SKM-1 treated with dmso at 0.1 percent for 144 hours (cell line): ENCODE data around the gene DDX56.
"Not testable (repeated sequence)": the region's sequence is repeated elsewhere in the genome, so short reads cannot be mapped to it uniquely, and the experiment has no call there.

Experiments
- DNase-seq: peaks from one replicate; lab custom pipeline; 2025; ENCODE audit not compliant: unreplicated experiment; lab: John Stamatoyannopoulos, UW

DDX56 gene

DNA sequence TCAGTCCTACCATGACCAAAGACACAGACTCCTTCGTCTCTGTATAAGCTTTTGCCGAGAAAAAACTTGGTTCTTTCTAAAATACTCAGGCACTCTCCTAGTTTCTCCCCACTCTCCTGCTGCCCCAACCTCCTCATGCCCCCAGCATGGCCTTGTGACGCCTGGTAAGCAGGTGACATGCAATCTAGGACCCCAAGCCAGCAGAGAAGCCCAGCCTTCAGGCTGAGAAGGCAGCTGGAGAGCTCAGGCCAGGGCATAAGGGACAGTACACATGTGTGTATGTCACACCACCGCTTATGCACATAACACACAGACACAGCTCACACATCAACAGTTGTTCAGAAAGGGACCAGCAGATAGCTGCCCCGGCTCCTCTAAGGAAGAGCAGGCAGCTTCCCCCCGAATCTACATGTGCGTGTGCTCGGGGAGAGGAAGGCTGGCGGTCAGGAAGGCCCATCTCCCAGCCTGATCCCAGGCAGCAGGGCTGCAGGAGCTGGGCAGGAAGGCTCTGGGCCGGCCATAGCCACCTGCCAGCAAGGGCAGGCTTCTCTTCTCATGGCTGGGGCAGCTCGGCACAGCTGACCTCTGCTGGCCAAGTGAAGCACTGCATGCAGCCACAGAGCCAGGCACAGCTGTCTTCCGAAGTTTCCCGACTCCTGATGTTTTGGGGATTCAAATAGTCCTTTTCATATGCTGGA lies 8.5 kb downstream of the DDX56 start:
- peak; percentile 35 for DNase-seq

GRCh38 chr7:44564606-44565005 lies 9.1 kb downstream of the DDX56 start:
- DNase-seq = no peak

GRCh38 chr7:44563171-44563679 lies 10.5 kb downstream of the DDX56 start:
- DNase-seq = no peak

- DNase-seq = not testable (repeated sequence)
Observed at GRCh38 chr7:44562622-44562962, 11.1 kb downstream of the DDX56 start.

DNA sequence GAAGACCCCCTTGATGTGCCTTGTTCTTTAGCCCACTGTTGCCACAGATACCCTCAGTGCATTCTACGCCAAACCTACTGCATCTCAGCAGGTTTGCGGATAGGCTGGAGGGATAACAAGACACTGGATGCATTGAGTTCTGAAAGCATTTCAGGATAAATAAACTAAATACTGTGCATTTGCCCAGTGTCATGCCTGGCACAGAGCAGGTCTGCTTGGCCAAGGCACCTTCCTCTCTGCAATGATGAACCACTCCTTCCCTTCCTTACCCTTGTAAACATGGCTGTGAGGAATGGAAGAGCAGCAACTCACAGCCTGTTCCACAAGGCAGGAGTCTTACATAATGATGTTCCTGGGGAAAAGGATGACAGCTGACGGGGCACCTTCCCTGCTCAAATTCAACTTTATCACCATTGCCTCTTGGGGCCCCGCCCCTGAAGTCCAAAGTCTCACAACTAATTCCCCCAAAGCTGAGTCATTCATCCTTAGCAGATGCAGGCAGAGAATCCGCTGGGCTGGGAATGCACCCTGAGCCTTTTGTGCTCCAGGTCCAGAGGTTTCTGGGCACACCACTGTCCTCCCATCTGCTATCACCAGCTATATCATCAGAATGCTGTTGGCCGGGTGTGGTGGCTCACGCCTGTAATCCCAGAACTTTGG lies 11.6 kb downstream of the DDX56 start:
- no peak for DNase-seq

DNA sequence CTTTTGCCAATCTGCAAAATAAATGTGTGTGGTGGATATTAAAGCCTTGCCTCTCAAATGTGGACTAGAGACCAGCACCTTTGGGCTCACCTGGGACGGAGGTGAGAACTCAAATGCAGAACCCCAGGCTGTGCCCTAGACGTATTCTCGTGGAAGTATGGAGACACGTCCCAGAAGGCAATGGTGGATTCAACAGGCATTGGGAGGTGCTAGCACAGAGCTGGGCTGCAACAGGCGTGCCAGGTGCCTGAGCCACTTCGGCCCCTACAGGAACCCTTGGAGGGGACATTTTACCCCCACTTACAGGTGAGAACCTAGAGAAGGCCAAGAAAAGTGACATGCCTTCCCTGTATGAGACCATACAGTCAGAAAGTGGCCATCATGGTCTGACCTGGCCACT lies 12.2 kb downstream of the DDX56 start:
- DNase-seq = no peak

DNA sequence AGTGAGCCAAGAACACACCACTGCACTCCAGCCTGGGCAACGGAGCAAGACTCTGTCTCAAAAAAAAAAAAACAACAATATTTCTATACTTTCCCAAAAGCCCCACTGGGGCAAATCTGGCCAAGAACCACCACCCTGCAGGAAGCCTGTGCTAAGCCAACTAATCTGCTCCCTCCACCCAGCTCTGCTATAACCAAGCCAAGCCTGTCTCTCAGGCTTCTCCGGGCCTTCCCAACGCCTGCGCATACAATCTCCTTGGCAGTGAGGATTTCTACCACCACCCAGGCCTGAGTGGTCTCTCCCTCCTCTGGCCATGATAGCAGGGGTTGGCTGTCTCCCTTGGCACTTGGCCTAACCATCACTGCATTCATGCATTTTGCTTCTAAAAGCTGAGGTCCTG lies 14.2 kb downstream of the DDX56 start:
- DNase-seq = no peak

DNA sequence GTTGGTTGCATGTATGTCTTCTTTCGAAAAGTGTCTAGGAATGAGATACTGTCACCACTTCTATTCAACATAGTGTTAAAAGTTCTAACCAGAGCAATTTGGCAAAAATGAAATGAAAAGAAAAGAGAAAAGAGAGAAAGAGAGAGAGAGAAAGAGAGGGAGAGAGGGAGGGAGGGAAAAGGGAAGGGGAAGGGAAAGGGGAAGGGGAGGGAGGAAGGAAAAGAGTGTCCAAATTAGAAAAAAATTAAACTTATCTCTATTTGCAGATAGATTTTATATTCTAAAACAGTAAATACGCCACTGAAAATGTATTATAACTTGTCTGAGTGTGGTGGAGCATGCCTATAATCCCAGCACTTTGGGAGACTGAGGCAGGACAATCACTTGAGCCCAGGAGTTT lies 16.2 kb downstream of the DDX56 start:
- no peak for DNase-seq

DNA sequence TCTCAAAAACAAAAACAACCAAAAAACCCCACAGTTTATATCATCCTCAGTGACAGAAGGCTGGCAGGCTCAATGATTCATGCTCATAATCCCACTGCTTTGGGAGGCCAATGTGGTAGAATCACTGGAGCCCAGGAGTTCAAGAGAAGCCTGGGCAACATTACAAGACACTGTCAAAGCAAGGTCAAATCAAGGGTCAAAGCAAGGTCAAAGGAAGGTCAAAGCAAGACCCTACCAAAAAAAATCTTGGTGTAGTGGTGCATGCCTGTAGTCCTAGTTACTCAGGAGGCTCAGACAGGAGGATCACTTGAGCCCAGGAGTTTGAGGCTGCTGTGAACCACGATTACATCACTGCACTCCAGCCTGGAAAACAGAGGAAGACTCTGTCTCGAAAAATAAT lies 18.4 kb downstream of the DDX56 start:
- no peak for DNase-seq

GRCh38 chr7:44552473-44553005 lies 21.2 kb downstream of the DDX56 start:
- not testable (repeated sequence) for DNase-seq

DNA sequence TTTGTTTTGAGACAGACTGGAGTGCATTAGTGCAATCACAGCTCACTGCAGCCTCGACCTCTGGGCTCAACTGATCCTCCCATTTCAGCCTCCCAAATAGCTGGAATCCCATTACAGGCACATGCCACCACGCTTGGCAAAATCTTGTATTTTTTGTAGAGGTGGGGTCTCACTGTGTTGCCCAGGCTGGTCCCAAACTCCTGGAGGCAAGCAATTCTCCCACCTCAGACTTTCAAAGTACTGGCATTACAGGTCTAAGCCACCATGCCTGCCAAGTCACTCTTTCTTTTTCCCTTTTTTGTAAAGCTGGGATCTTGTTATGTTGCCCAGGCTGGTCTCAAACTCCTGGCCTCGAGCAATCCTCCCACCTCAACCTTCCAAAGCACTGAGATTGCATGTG lies 24.3 kb downstream of the DDX56 start:
- DNase-seq = no peak

DNA sequence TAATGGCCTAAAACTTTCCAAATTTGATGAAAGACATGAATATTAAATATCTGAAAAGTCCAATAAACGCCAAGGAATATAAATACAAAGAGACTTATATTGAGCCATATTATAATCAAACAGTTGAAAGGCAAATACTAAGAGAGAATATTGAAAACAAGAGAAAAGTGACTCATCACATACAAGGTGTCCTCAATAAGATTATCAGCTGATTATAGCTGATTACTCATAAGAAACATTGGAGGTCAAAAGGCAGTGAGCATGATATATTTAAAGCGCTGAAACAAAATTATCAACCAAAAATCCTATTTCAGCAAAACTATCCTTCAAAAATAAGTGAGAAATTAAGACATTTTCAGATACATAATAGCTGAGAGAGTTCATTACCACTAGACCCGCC lies 24.8 kb downstream of the DDX56 start:
- DNase-seq = no peak

DNA sequence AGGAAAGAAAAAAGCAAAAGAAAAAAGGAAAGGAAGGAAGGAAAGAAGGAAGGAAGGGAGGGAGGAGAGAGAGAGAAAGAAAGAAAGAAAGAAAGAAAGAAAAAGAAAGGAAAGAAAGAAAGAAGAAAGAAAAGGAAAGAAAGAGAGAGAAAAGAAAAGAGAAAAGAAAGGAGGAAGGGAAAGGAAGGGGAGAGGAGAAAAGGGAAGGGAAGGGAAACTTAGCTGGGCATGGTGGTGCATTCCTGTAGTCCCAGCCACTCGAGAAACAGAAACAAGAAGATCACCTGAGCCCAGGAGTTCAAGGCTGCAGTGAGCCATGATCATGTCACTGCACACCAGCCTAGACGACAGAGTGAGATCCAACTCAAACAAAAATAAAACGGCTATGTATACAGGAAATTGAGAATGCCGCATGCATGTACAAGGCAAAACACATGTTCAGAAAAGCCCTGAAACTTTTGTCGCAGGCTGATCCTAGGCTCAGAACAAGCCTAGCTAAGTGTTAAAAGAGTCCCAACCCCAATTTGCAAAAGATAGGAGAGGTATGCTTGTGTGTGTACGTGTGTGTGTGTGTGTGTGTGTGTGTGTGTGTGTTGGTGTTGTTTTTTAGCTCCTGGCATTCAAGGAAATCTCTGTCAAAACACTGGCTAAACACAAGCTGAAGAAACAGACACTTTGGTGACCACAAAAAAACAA lies 26.0 kb downstream of the DDX56 start:
- no peak for DNase-seq

GRCh38 chr7:44541876-44542610 lies 31.7 kb downstream of the DDX56 start:
- no peak for DNase-seq

DNA sequence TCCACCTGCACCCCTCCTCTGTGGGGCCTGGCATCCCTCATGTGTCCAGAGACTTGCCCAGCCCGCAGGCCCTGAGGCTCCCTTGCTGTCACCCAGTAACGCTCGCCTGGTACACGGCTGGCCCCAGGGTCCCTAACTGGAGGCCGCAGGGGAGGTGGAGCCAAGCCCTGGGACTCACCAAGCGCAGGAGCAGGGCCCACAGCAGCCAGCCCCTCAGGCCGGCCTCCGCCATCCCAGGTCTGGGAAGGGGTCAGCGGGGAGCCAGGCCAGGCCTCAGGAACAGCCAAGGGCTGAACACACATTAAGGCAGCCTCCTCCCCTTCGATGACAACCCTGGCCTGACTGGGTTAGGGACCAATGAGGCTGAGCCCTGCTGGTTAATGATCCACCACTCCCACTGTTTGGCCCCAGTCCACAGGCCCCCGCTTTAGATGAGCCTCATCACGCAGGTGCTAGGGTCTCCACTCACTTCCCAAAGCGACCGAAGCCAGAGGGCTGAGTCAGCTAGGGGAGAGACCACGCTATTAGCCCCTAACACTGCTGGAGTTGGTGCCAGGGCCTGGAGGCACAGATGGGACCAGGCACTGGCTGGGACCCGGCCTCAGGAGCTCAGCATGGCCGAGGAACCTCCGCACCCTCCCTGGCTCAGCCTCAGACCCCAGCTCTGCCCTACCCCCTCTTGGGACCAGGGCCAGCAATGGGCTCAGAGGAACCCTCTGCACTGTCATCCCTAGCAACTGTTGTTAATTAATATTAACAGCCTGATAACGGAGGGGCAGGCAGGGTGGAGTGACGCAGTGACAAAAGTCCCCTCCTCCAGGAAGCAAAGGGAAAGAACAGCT lies 32.5 kb downstream of the DDX56 start, which contains the start of gene NPC1L1:
Gene NPC1L1 (minus strand): TSS at position 303 of the 842 bp plus-strand sequence. CDS start 71 bp downstream, at position 232.
- DNase-seq = no peak

DNA sequence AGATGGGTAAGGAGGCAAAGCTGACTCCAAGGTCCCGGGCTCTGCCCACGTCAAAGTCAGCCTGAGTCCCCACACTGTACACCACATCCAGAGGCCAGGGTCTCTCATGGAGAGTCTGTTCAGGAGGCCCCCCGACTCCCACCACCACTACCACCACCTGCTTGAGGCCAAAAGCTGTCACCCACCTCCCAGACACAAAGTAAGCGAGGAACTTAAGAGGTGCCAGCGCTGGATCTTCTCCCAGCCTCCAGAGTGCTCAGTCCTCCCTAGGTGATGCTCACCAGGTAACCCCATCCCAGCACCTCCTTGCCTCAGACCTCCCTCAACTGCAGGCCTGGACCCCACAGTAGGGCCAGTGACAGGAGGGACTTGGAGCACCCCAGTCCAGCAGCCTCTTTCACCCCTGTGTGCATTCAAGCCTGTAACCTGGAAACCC lies 33.1 kb downstream of the DDX56 start:
- DNase-seq = no peak

DNA sequence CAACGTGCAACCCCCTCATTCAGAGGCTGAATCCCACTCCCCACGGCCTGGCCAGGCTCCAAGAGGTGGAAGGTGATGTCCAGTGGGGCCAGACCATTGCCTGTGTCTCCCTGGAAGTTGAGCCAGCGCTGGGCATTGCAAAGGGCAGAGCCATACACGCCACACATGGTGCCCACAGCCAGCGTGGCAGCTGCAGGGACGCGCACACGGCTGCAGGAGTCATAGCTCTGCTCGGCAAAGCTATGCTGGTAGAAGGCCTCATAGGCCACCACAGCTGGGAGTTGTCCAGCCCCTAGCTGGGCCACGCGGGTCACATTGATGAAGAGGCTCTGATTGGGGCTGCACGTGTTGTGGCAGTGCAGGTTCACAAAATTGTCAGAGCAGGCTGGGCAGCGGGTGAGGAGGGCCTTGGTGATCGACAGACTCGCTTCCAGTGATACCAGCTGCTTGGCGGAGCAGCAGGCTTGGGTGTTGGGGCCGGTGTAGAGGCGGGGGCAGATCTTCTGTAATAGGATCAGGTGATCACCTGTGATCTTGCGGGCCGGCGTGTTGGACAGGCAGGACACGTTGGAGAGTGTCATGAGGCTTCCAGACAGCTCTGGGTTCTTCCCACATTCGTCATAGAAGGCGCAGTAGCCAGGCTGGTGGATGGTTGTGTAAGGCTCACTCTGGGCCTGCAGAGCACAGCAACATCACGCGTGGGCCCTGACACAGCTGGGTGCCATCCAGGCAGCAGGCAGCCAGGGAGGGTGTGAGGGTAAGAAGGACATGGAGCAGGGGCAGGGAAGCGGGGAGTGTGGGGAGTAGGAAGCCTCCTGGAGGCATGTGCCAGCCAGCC lies 33.8 kb downstream of the DDX56 start:
- DNase-seq = no peak

DNA sequence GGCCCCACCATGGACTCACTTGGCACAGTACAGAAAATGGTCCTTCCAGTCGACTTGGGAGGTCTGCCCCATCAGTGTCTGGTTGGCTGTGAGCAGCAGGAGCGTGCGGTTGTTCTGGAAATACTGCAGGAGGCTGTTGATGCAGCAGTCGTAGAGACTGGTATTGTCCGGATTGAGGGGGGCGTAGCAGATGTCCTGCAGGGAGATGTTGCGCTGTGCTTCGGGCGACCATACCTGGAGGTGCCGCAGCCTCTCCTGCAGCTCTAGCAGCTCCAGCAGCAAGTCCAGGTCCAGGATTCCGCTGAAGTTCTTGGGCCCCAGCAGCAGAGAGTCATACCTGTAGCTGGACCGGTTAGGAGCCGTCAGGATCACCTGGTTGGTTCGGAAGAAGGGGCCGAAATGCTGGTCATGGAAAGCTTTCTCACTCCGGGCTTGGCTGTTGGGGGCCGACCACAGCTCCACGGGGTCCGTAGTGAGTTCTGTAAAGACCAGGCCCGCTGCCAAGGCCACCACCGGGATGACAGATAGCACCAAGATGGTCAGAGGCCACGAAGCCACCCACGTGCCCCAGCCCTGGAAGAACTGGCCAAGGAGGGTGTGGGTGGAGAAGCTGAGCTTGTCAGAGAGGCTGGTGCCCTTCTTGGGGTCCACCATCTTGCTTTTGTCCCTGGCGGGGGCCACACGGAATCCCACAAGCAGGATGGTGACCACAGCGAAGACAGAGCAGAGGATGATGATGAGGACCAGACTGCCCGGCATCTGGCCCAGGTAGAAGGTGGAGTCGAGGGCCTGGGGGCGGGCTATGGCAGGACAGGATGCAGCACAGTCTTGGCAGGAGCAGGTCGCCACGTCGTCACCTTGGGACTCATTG lies 34.7 kb downstream of the DDX56 start:
- DNase-seq = no peak
